GM18861 (cell line): Measurements from ENCODE around the gene MASP1.
"Not testable (repeated sequence)": the region's sequence is repeated elsewhere in the genome, so short reads cannot be mapped to it uniquely, and the experiment has no call there.

Experiments used
- ATAC-seq: cut with Tn5 transposase; IDR thresholded peaks from one replicate; pipeline ENCODE4 v1.9.1; 2021; ENCODE audit not compliant: unreplicated experiment

MASP1 gene

DNA sequence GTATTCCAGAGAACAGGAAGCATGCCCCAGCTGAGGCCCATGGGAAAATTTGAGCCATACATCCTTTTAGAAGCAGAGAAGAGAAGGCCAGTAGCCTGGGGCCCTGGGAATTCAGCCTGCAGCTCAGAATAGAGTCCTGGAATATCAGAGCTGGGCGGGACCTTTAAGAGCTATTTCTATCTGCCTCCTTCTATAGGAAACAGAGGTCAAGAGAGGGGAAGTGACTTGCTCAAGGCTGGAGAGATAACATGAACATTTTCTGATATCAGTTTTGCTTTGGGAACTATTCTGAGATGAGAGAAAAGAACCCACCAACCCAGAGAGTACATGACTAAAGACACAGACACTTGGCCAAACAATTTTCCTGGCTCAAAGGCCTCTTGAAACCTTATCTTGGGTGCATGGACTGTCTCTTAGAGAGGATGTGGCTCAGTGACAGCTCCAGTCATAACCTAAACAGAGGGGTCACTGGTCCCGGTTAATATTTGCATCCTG lies 26.0 kb downstream of the MASP1 start:
- no peak for ATAC-seq

DNA sequence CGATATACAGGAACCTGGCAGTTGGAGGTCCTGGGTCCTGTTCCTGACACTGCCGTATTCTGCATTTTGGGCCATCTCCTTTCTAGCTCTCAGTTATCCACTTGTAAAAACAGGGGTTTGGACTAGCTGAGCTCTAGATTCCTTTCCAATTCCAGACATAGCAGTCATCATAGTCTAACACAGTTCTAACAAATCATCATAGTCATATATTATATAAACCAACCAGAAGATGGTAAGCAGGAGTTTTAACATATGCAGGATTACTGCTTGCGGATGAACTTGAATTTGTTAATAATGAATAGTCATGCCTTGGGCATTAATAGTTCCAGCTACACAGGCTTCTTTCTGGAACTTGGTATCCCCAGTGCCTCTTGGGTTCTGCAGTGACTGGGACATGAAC lies 26.6 kb downstream of the MASP1 start:
- no peak for ATAC-seq

DNA sequence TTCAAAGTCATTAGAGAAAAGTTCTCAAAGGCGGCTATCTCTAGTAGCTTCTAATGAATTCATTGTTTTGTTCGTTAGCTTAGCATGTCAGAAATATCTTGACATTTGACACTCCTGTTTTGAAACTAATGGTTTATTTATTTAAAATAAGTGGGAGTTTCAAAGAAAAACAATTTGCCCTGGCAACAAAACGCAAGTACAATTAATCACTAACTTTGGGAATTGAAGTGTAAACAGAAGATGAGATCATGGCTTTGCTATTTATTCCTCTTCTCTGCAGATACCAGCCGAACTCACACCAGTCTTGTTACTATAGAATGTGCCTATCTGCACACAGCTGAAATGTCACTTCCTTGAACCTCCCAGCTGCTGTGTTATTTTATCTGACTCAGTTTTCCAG lies 27.5 kb downstream of the MASP1 start:
- ATAC-seq, result no peak

DNA sequence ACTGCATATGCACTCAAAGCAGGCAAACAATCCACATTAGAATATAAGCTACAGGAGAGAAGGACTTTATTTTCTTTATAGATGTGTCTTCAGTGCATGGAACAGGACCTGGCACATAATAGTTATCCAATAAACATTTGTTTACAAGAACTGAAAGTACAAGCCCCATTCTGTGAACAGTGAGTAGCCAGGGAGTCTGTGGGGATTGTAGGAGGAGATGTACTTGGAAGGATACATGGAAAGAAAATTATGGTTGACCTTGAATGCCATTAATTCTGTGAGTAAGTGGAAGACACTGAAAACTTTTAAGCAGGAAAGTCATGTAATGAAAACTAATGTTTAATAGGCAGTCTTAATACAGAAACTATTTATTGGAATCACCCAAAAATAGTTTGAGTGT lies 28.3 kb downstream of the MASP1 start:
- ATAC-seq, result no peak

DNA sequence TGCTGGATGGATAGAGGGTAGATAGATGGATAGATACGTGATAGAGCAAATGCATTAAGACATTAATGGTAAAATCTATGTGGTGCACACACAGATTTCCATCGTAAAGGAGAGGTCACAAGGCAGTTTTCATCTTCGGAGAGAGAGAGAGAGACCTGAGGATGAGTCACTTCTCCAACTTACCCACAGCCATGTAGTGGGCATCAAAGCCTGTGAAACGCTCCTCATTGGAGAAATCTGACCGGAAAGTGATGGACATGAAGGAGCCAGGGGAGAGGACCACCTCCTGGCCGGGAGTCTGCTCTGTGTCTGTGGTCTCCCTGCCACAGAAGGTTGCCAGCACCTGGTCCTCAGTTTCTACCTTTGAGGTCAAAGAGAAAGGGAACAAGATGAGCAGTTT lies 29.2 kb downstream of the MASP1 start:
- ATAC-seq, result no peak

DNA sequence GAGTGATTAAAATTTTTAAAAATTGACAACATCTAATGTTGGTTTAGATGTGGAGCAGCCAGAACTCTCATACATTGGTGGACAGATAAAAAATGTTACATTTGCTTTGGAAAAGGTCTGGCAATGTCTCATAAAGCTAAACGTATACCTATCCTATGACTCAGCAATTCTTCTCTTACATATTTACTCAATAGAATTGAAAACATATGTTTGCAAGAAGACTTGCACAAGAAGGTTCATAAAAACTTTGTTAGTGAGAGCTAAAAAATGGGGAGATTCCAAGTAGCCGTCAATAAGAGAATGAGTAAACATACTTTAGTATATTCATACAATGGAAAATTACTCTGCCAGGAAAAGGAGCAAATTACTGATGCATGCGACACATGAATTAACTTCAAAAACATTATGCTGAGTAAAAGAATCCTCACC lies 30.0 kb downstream of the MASP1 start:
- ATAC-seq, result no peak

DNA sequence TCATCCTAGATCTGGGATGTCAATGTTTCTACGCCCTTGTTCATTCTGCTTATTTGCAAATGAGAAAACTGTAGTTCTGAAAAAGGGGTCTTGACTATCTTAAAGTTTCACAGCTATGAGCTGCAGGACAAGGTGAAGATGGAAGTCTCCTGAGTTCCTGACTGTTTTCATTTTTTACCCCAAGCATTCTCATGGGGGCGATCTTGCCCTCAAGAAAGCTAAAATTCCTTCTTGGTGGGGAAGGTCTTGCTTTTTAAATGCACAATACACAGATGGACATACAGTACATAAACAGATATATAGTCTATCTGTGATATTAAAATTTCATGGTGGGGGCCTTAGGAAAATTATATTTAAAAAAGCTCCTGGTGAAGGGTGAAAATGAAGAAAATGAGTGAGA lies 32.4 kb downstream of the MASP1 start:
- no peak for ATAC-seq

DNA sequence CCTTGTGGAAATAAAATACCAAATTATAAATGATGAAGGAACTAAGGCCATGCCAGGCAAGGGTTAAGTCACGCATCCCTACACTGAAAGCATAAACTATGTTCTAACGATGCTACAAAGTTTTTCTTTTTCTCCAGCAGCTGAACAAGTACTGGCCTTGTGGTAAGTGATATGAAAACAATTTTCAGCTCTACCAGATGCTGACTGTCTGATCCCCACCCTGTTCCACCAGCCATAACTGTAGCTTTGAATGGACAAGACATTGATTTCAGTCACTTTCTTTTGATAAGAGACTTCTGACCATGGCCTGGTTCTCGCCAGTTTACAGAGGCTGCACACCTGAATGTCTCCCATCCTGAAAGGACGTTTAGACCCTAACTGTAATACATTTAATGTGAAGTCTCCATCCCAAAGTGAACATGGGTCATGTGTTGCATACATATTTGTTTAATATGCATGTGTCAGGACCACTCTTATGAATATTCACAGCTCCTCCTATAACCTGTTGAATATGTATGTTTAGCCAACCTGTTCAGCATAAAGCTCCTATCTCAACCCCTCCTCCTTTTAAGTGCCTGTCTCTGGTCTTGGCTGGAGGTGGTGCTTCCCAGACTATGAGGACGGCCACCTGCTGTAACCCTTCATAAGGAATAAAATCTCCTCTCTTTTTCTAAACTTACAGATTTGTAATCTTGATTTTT lies 33.4 kb downstream of the MASP1 start:
- no peak for ATAC-seq

DNA sequence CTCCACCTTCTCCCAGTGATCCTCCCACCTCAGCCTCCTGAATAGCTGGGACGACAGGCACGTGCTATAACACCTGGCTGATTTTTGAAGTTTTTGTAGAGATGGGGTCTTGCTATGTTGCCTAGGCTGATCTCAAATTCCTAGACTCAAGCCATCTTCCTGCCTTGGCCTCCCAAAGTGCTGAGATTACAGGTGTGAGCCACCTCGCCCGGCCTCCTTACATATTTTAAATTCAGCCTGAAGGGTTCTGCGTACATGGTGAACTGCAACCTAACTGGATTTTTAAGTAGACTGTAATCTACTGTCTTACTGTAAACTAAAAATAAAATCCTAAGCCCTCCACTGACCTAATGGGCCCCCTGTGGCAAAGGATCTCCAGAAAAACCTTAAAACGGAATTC lies 34.1 kb downstream of the MASP1 start:
- no peak for ATAC-seq

DNA sequence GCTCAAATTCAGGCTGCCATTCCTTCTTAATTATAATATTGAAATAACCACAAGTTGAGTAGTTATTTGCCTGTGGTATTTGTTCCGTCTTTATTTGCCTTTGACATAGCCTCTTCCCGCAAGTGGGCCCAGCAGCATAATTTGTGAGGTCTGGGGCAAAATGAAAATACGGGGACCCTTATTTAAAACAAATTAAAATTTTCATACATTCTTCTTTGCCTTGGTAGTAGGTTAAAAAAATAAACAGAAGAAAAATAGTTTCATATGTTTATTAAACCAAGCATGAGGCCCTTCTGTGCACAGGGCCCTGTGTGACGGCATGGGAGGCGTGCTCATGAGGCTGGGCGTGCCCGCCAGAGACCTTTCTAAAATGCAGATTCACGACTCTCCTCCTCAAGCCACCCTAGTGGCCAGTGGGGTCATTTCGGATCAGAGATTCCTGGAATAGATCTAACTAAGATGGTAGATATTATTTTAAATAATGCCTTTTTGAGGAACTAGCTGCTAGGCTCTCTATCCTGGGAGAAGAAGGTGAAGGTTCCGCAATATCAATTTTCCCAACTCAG lies 35.4 kb downstream of the MASP1 start:
- ATAC-seq, result no peak

DNA sequence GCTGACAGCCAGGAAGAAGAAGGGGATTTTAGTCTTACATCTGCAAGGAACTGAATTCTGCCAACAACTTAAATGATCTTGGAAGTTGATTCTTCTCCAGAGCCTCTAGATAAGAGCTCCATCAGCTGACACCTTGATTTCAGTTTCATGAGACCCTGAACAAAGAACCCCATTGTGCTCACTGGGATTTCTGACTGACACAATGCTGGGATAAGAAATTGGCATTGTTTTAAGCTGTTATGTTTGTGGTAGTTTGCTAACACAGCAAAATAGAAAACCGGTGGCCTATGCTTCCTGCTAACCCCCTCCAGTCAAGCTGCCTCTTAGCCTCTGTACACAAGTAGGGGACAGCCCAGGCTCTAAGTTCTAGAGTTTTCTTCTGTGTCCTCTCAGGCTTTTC lies 36.2 kb downstream of the MASP1 start:
- no peak for ATAC-seq

DNA sequence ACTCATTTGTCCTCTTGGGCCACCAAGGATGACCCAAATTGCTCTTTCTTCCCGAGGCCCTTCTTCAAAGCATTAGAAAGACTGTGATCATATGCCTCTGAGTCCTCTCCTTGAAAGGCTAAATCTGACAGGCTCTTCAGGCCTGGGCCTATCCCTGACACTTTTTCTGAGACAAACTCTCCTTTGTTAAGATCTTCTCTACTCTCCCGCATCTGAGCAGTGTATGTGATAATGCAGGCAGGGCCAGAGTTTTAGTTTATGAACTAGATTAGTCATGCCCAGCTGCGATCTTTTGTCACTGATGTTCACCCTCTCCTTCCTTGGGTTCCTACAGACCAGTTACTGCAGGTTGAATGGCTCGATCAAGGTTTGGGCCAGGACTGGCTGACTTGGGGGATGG lies 39.2 kb downstream of the MASP1 start:
- no peak for ATAC-seq

DNA sequence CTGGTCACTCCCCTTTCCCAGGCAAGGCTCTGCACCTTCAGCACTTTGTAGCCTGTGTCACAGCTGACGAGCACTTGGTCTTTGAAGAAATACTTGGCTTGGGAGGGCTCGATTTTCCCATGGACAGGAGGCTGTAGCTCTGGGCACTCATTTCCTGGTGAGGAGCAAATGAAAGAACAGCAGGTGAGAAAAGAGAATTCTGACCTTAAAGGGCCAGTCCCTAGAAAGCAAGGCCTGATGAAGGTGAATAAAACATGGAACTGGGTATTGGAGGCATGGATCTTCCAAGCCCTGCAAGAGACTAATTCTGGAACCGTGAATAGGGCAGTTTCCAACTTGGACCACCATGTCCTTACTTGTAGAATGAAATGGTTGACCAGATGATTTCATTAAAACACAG lies 39.9 kb downstream of the MASP1 start:
- ATAC-seq, result no peak

DNA sequence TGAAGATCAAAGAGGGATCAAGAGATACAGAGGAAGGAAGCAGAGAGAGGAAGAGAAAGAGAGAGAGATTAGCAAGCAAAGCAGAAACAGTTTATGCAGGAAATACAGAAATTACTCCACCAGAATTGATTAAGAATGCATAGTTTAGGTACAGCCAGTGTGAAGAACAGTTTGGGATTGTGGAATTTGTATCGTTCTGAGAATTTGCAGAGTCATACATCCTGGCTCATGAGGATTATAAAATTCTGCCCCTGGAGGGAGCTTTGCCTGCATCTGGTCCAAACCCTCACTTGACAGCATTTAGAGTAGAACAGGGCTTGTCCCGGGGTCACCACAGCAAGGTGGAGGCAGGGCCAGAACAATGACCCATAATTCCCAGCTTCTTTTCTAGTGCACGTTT lies 44.1 kb downstream of the MASP1 start:
- ATAC-seq, result no peak

DNA sequence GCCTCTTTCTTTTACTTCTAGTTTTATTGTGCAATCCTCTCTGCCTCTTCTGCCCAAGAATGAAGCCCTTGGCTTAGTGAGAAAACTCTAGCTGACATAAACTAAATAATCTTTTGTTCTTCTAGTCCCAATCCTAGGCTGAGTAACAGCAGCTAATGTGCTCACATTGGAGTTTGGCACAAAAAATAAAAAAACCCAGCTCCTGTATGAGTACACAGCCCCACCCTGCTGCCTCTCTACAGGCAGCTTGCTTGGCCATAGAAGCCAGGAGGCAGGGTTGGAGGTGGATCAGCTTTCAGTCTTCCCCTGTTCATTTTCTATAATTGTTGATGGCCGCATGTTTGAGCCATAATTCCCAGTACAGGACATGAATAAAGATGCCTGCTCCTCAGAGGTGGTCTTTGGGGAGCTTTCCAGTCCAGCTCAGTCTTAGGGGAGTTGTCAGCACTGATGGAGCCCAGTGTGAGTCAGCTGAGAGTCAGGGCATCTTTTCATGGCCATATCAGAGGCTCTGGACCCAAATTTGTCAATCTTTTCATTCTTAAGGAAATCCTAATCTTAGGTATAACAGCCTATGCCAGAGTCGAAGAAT lies 47.5 kb downstream of the MASP1 start:
- no peak for ATAC-seq

DNA sequence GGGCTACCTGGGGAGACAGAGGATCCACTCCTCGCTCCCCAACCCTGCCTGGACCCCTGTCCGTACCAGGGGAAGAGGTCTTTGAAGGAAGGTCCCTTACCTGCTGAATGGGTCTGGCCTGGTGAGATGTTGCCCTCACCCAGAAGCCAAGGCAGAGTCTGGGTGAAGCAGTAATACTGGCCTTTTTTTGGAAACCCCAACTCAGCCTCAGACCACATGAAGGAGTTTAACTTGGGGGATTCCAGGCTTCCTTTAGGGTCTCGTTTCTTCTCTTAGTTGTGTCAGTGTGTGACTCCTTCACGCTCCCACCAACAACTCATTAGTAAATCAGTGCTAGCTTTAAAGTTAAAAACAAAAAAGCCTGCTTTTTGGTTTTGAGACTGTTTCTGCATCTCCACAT lies 48.6 kb downstream of the MASP1 start:
- ATAC-seq, result no peak

DNA sequence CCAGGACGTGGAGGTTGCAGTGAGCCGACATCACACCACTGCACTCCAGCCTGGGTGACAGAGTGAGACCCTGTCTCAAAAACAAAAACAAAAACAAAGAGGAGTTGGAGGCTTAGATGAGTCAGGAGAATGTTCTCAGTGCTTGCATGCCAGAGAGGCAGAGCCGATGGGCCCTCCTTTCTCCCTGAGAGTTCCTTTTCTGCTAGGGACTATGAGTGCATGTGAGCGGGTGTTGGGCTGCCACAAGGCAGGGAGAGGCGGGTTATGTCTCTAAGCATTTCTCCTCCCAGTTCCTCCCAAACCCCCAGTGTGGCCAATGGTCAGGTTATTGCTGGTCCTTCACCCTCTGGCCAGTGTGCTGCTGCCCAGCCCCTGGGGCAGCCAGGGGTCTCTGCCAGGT lies 49.1 kb downstream of the MASP1 start:
- no peak for ATAC-seq

DNA sequence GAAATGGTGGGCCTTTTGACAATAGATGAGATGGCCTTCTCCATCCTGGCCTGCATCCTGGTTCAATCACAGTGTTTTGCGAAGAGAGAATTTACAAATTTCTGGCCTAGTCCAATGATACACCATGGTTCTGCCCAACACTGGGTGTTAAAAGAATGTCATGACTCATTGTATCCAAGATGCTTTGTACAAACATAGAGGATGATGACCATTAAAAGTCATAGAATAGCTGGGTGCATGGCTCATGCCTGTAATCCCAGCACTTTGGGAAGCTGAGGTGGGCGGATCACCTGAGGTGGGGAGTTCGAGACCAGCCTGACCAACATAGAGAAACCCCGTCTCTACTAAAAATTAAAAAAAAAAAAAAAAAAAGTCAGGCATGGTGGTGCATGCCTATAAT lies 52.7 kb downstream of the MASP1 start:
- not testable (repeated sequence) for ATAC-seq

DNA sequence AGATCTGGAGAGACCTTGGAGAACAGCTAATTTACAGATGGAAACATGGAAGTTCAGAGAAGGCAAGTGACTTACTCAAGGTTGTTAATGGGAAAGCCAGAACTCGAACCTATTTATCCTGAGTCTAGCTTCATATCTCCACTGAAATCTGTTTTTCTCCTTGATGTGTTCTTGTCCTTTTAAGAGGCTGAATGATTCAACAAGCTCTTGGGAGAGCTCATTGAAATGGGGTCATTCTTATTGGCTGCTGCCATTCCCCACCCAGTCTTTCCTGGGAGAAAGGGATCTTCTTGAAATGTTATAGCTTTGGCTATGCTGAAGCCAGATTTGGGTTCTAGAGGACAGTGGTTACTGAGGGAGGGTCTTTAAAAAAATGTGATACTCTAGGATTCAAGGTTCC lies 53.3 kb downstream of the MASP1 start:
- no peak for ATAC-seq

DNA sequence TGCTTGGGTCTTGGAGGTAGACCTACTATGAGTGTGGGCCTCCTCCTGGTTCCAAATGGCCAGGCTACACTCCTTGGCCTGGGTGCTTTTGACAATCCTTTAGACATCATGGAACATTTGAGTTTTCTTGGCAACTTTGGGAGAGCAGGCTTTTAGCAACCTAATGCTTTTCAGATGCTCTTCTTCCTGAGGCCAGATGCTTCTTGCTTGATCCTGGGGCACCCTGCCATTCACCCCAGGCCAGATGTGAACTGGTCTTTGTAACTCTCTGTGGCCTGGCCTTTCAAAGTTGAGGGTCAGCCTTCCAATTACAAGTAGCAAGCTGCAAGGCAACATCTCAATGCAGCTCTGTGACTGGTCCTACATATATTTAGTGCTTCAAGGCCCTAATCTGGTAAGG lies 53.8 kb downstream of the MASP1 start:
- no peak for ATAC-seq

DNA sequence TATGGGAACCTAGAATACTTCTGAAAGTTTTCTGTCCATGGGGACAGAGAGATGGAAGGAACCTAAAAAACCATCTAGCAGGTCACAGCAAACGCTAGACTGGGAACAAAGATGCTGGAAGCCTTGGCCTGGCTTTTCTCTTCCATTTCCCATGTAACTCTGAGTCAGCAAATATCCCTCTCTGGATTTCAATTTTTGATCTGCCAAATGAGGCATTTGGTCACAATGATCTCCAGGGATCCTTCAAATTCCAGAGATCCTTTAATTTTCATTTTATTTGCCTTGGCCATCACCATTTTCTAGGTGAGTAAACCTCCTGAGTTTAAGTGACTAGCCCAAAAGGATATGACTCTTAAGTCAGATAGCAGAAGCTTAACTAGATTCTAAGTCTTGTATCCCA lies 54.6 kb downstream of the MASP1 start:
- ATAC-seq, result no peak

DNA sequence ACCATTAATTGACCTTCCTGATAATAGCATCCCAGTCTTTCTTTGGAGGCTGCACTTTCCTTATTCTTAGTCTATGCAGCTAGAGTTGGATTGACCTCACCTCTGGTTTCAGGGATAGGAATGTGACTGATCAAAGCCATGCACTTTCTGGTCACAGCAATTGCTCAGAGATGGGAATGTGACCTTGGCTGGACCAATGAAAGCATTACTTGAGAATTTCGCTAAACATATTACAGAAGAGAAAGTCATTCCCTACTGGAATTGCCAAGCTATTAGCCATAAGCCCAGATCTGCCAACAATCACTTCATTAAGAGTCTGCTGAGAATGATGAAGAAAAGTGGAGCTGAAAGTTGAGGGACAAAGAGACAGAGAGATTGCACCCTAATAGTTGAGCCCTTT lies 61.5 kb downstream of the MASP1 start:
- ATAC-seq, result no peak

DNA sequence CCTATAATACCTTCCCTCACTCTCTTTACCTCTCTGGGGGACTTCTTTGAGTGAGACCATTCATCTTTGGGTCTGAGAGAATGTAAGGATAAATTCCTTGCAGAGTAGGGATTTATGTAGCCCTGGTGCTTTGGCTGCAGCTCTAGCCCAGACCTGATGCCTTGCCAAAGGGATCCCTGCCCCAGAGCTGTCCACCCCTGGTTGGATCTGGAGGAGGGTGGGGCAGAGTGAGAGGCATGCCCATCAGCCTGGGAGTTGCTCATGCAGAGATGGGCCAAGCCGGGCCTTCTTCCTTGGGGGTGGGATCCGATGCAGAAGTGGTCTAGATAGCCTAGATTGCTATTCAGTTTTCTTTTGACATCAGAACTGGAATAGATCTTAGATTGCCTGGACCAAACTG lies 62.8 kb downstream of the MASP1 start:
- ATAC-seq, result no peak
